Activated CD4-positive, alpha-beta T cell treated with anti-CD3 and anti-CD28 coated beads for 36 hours (primary cell): ENCODE results near the gene DCTN1. TPM values are rescaled to one million over a fixed set of nuclear protein-coding genes. Genes with fewer than 3 reads are reported as not detected.
"Not testable (repeated sequence)": the region's sequence is repeated elsewhere in the genome, so short reads cannot be mapped to it uniquely, and the experiment has no call there.

Experiments used
- ATAC-seq: fragments of 200-7000 bp; cut with Tn5 transposase; one replicate; pipeline ENCODE4 v1.10.0; 2021; ENCODE audit warnings: mild to moderate bottlenecking, moderate library complexity
- CTCF ChIA-PET: fragments of 350-600 bp; sonication (Branson Sonifier 250); formaldehyde crosslinking; loops from one replicate; lab custom pipeline; 2021; ENCODE audit warnings: antibody characterized with exemption; lab: Charles Lee
- POLR2A ChIA-PET: fragments of 350-600 bp; sonication (Branson Sonifier 250); formaldehyde crosslinking; loops from one replicate; lab custom pipeline; 2021; ENCODE audit warnings: antibody characterized with exemption, inconsistent platforms; lab: Charles Lee
- DNase-seq: peaks from one replicate; pipeline ENCODE4 v3.0.0-alpha.2; 2020
- H3K27ac Mint-ChIP-seq: one replicate; pipeline ENCODE4 v1.8.0; 2021; ENCODE audit warnings: mixed read lengths
- H3K27me3 Mint-ChIP-seq: one replicate; pipeline ENCODE4 v1.8.0; 2021; ENCODE audit warnings: mixed read lengths
- H3K36me3 Mint-ChIP-seq: one replicate; pipeline ENCODE4 v1.8.0; 2021; ENCODE audit warnings: low read depth, mixed read lengths
- H3K4me1 Mint-ChIP-seq: one replicate; pipeline ENCODE4 v1.8.0; 2021; ENCODE audit warnings: mixed read lengths
- H3K4me3 Mint-ChIP-seq: one replicate; pipeline ENCODE4 v1.8.0; 2021; ENCODE audit warnings: mild to moderate bottlenecking, moderate library complexity, mixed read lengths
- H3K9me3 Mint-ChIP-seq: one replicate; pipeline ENCODE4 v1.8.0; 2021; ENCODE audit warnings: low read depth, mixed read lengths
- intact Hi-C, 2 experiments: fragments of 100-400 bp; cut with DNase I in 1 of 2; cut with micrococcal nuclease in 1 of 2; formaldehyde crosslinking; loops; one replicate each; pipeline versions ENCODE4 v1.14.2 to v1.15.1; 2022 to 2024; cut with DNase I, micrococcal nuclease
- total RNA-seq, 2 experiments: library from RNA; stranded (reverse); gene quantifications; one replicate each; pipeline ENCODE4 v1.2.3, GENCODE V29; 2021

DCTN1 gene
- total RNA-seq, 2 experiments from 2014 or later: 78.1 to 132 TPM

GRCh38 chr2:74420443-74421103 lies 40.5 kb upstream of the DCTN1 start:
- POLR2A ChIA-PET: interaction anchor here (0.6 kb wide), 1 partner anchor 124 kb away, joined by 3 read pairs; no protein-coding TSS in a partner anchor
- not testable (repeated sequence) for DNase-seq, ATAC-seq, H3K27me3 Mint-ChIP-seq, H3K9me3 Mint-ChIP-seq
- intact Hi-C loops: loop anchor here (1.0 to 2.0 kb wide), 13 partner anchors 20 to 683 kb away; partner anchors contain the start of genes TTC31 (in 2 of the 2), AUP1 (in 1 of the 2), CCDC142 (in 1 of the 2) and DOK1 (in 1 of the 2)
- H3K36me3 Mint-ChIP-seq: peaks cover 20% of the 10 kb centered on the region
- H3K4me3 Mint-ChIP-seq: peak overlapping the region; percentile 91
- H3K4me1 Mint-ChIP-seq: peaks cover 41% of the 10 kb centered on the region
- CTCF ChIA-PET: interaction anchor here (0.7 to 2.2 kb wide), 7 partner anchors 29 to 593 kb away, joined by 3 to 8 read pairs (median 4); no protein-coding TSS in a partner anchor
- peak overlapping the region; percentile 98 for H3K27ac Mint-ChIP-seq

GRCh38 chr2:74420006-74420405 lies 39.9 kb upstream of the DCTN1 start:
- Mint-ChIP-seq H3K4me1 (peaks cover 43% of the 10 kb centered on the region), H3K4me3 (peak overlapping the region; percentile 91), H3K27ac (peak overlapping the region; percentile 19), H3K36me3 (peaks cover 18% of the 10 kb centered on the region), H3K27me3 (no peaks in the 10 kb centered on the region), H3K9me3 (no peaks in the 10 kb centered on the region)
- POLR2A ChIA-PET: interaction anchor here (0.6 kb wide), 1 partner anchor 124 kb away, joined by 3 read pairs; no protein-coding TSS in a partner anchor
- DNase-seq (no peak), ATAC-seq (no peak)
- intact Hi-C loops: loop anchor here in 1 of 2 experiments (2.0 kb wide), 2 partner anchors 27 to 63 kb away; partner anchors contain the start of genes CCDC142 and TTC31
- CTCF ChIA-PET: interaction anchor here (0.7 to 2.2 kb wide), 5 partner anchors 28 to 593 kb away, joined by 3 to 8 read pairs (median 3); no protein-coding TSS in a partner anchor

- Mint-ChIP-seq H3K36me3 (peaks cover 15% of the 10 kb centered on the region), H3K4me1 (peaks cover 46% of the 10 kb centered on the region), H3K4me3 (no peak overlapping the region), H3K27ac (no peak overlapping the region), H3K9me3 (no peaks in the 10 kb centered on the region), H3K27me3 (no peaks in the 10 kb centered on the region)
- CTCF ChIA-PET: interaction anchor here (2.2 kb wide), 1 partner anchor 28 kb away, joined by 8 read pairs; no protein-coding TSS in a partner anchor
- POLR2A ChIA-PET: no interaction called here
- DNase-seq (no peak), ATAC-seq (no peak)
- intact Hi-C loops: no loop called here
Measured at GRCh38 chr2:74419345-74419744, 39.2 kb upstream of the DCTN1 start.

GRCh38 chr2:74418312-74418711 lies 38.2 kb upstream of the DCTN1 start:
- Mint-ChIP-seq H3K36me3 (peaks cover 7% of the 10 kb centered on the region), H3K9me3 (no peaks in the 10 kb centered on the region), H3K27me3 (no peaks in the 10 kb centered on the region), H3K4me3 (no peak overlapping the region), H3K27ac (no peak overlapping the region), H3K4me1 (peaks cover 44% of the 10 kb centered on the region)
- no peak for DNase-seq
- CTCF ChIA-PET: interaction anchor here (1.0 to 2.2 kb wide), 2 partner anchors 27 to 60 kb away, joined by 3 to 8 read pairs; no protein-coding TSS in a partner anchor
- intact Hi-C loops: no loop called here
- ATAC-seq: no peak
- POLR2A ChIA-PET: interaction anchor here (0.6 kb wide), 1 partner anchor 79 kb away, joined by 3 read pairs; no protein-coding TSS in a partner anchor

- Mint-ChIP-seq H3K36me3 (peaks cover 1% of the 10 kb centered on the region), H3K4me1 (peaks cover 40% of the 10 kb centered on the region), H3K4me3 (no peak overlapping the region), H3K9me3 (no peaks in the 10 kb centered on the region), H3K27ac (no peak overlapping the region), H3K27me3 (no peaks in the 10 kb centered on the region)
- ChIA-PET CTCF (no interaction called here), POLR2A (no interaction called here)
- intact Hi-C loops: no loop called here
- ATAC-seq (no peak), DNase-seq (no peak)
Measured at GRCh38 chr2:74417763-74418162, 37.7 kb upstream of the DCTN1 start.

GRCh38 chr2:74417197-74417596 lies 37.1 kb upstream of the DCTN1 start:
- H3K4me3 Mint-ChIP-seq: no peak overlapping the region
- H3K27me3 Mint-ChIP-seq: no peaks in the 10 kb centered on the region
- H3K36me3 Mint-ChIP-seq: no peaks in the 10 kb centered on the region
- ChIA-PET POLR2A (no interaction called here), CTCF (no interaction called here)
- H3K9me3 Mint-ChIP-seq: no peaks in the 10 kb centered on the region
- intact Hi-C loops: no loop called here
- ATAC-seq (no peak), DNase-seq (no peak)
- no peak overlapping the region for H3K27ac Mint-ChIP-seq
- peaks cover 36% of the 10 kb centered on the region for H3K4me1 Mint-ChIP-seq

- Mint-ChIP-seq H3K4me1 (peaks cover 34% of the 10 kb centered on the region), H3K27ac (no peak overlapping the region), H3K9me3 (no peaks in the 10 kb centered on the region), H3K36me3 (no peaks in the 10 kb centered on the region), H3K27me3 (no peaks in the 10 kb centered on the region), H3K4me3 (peak overlapping the region; percentile 68)
- DNase-seq: peak; percentile 41
- ChIA-PET POLR2A (no interaction called here), CTCF (interaction anchor here (0.8 to 1.5 kb wide), 2 partner anchors 26 to 75 kb away, joined by 4 to 9 read pairs; no protein-coding TSS in a partner anchor)
- intact Hi-C loops: no loop called here
- ATAC-seq: no peak
Measured at GRCh38 chr2:74416778-74417177, 36.7 kb upstream of the DCTN1 start.

- intact Hi-C loops: no loop called here
- H3K27ac Mint-ChIP-seq: peak overlapping the region; percentile 74
- DNase-seq (peak; percentile 39), ATAC-seq (peak; percentile 27)
- no peaks in the 10 kb centered on the region for H3K27me3 Mint-ChIP-seq
- POLR2A ChIA-PET: no interaction called here
- H3K36me3 Mint-ChIP-seq: no peaks in the 10 kb centered on the region
- H3K4me3 Mint-ChIP-seq: peak overlapping the region; percentile 68
- H3K9me3 Mint-ChIP-seq: no peaks in the 10 kb centered on the region
- H3K4me1 Mint-ChIP-seq: peaks cover 29% of the 10 kb centered on the region
- CTCF ChIA-PET: interaction anchor here (0.6 to 1.5 kb wide), 5 partner anchors 9 to 81 kb away, joined by 3 to 9 read pairs (median 3); no protein-coding TSS in a partner anchor
Measured at GRCh38 chr2:74415762-74416395, 35.8 kb upstream of the DCTN1 start.

- H3K27ac Mint-ChIP-seq: peak overlapping the region; percentile 74
- ATAC-seq (peak; percentile 39), DNase-seq (peak; percentile 49)
- H3K36me3 Mint-ChIP-seq: no peaks in the 10 kb centered on the region
- H3K9me3 Mint-ChIP-seq: no peaks in the 10 kb centered on the region
- peak overlapping the region; percentile 68 for H3K4me3 Mint-ChIP-seq
- peaks cover 24% of the 10 kb centered on the region for H3K4me1 Mint-ChIP-seq
- CTCF ChIA-PET: interaction anchor here (0.6 to 2.0 kb wide), 5 partner anchors 9 to 80 kb away, joined by 3 to 9 read pairs (median 3); no protein-coding TSS in a partner anchor
- intact Hi-C loops: no loop called here
- H3K27me3 Mint-ChIP-seq: no peaks in the 10 kb centered on the region
- POLR2A ChIA-PET: no interaction called here
Measured at GRCh38 chr2:74414881-74415761, 35.0 kb upstream of the DCTN1 start.

- ChIA-PET CTCF (interaction anchor here (0.9 to 2.0 kb wide), 2 partner anchors 23 to 79 kb away, joined by 3 to 5 read pairs; no protein-coding TSS in a partner anchor), POLR2A (interaction anchor here (0.8 kb wide), 1 partner anchor 215 kb away, joined by 3 read pairs; no protein-coding TSS in a partner anchor)
- no peaks in the 10 kb centered on the region for H3K9me3 Mint-ChIP-seq
- H3K4me3 Mint-ChIP-seq: peak overlapping the region; percentile 68
- ATAC-seq (no peak), DNase-seq (no peak)
- H3K27ac Mint-ChIP-seq: no peak overlapping the region
- intact Hi-C loops: no loop called here
- H3K4me1 Mint-ChIP-seq: peaks cover 21% of the 10 kb centered on the region
- no peaks in the 10 kb centered on the region for H3K36me3 Mint-ChIP-seq
- peaks cover under 1% of the 10 kb centered on the region for H3K27me3 Mint-ChIP-seq
Measured at GRCh38 chr2:74414441-74414840, 34.3 kb upstream of the DCTN1 start.
